22Rv1 (cell line): ENCODE data around the gene WNT3A.

Experiments
- CTCF ChIP-seq: fragments of 450-650 bp; IDR thresholded peaks from 2 replicates; pipeline ENCODE4 v1.5.1; 2017; ENCODE audit warnings: mild to moderate bottlenecking
- ZFX ChIP-seq: fragments of 450-650 bp; IDR thresholded peaks from 2 replicates; pipeline ENCODE4 v1.6.1; 2017; ENCODE audit warnings: antibody characterized with exemption, borderline replicate concordance

- TF ChIP-seq CTCF (no peak), ZFX (no peak)
Measured at GRCh38 chr1:228013935-228014930, 7.4 kb downstream of the WNT3A start.
